ENCODE results near the gene HOXC4. TPM values are rescaled to one million over a fixed set of nuclear protein-coding genes. Genes with fewer than 3 reads are reported as not detected.

Gene HOXC4
- total RNA-seq, 2 donors from 2014 or later: 0.18 TPM; not detected in 1

Small RNA genes within 50 kb of the gene (microRNA-seq; reads per million reads assigned to microRNA genes)
- 1.6 to 12.2 reads per million in 2 donors for gene MIR615

Other genes with a start within 250 kb of the HOXC4 start
- gene HOXC13, start 115.0 kb upstream of the HOXC4 start, total RNA-seq: not detected
- gene HOXC12, start 98.9 kb upstream of the HOXC4 start, total RNA-seq: not detected
- not detected for gene HOXC11, start 80.7 kb upstream of the HOXC4 start, total RNA-seq
- not detected for gene HOTAIR, start 78.9 kb upstream of the HOXC4 start, total RNA-seq
- gene HOXC10, start 68.7 kb upstream of the HOXC4 start, total RNA-seq: not detected
- gene HOXC9, start 53.7 kb upstream of the HOXC4 start, total RNA-seq: not detected
- not detected for gene HOXC8, start 44.9 kb upstream of the HOXC4 start, total RNA-seq
- not detected for gene HOXC6, start 25.4 kb upstream of the HOXC4 start, total RNA-seq
- not detected for gene HOXC5, start 20.8 kb upstream of the HOXC4 start, total RNA-seq
- 10 to 100 TPM; 28.0 to 31.4 TPM for gene SMUG1, start 135.2 kb downstream of the HOXC4 start, total RNA-seq
- 10 to 100 TPM; 40.9 to 42.0 TPM for gene CBX5, start 226.3 kb downstream of the HOXC4 start, total RNA-seq
- 100 to 1,000 TPM; 503 to 718 TPM for gene HNRNPA1, start 226.9 kb downstream of the HOXC4 start, total RNA-seq
- under 1 TPM; 0.14 to 0.18 TPM for gene NFE2, start 247.2 kb downstream of the HOXC4 start, total RNA-seq